AML-193 (cell line): ENCODE data around the gene CLEC3A.
"Not testable (repeated sequence)": the region's sequence is repeated elsewhere in the genome, so short reads cannot be mapped to it uniquely, and the experiment has no call there.

Source experiments
- DNase-seq, 2 experiments: peaks; one replicate each; lab custom pipeline; 2025; lab: John Stamatoyannopoulos, UW

Gene CLEC3A

GRCh38 chr16:78034530-78034929 is 12.2 kb downstream of the CLEC3A start:
- DNase-seq, result no peak

GRCh38 chr16:78035012-78035411 is 12.7 kb downstream of the CLEC3A start:
- no peak for DNase-seq

GRCh38 chr16:78040396-78040795 is 18.0 kb downstream of the CLEC3A start:
- no peak for DNase-seq

GRCh38 chr16:78045865-78046581 is 23.7 kb downstream of the CLEC3A start:
- no peak for DNase-seq

- no peak for DNase-seq
These were observed 26.0 kb downstream of the CLEC3A start for GRCh38 chr16:78048319-78048718.

- no peak for DNase-seq
These were observed 28.5 kb downstream of the CLEC3A start for GRCh38 chr16:78050734-78051400.

- no peak for DNase-seq
These were observed 35.6 kb downstream of the CLEC3A start for GRCh38 chr16:78057803-78058564.

- not testable (repeated sequence) for DNase-seq
These were observed 37.5 kb downstream of the CLEC3A start for GRCh38 chr16:78059806-78060205.

GRCh38 chr16:78060295-78060694 is 37.9 kb downstream of the CLEC3A start:
- DNase-seq, result no peak

- DNase-seq, result no peak
These were observed 38.5 kb downstream of the CLEC3A start for GRCh38 chr16:78060809-78061208.

- no peak for DNase-seq
These were observed 43.0 kb downstream of the CLEC3A start for GRCh38 chr16:78065319-78065718.

- DNase-seq, result no peak
These were observed 47.6 kb downstream of the CLEC3A start for GRCh38 chr16:78069913-78070312.

- no peak for DNase-seq
These were observed 49.9 kb downstream of the CLEC3A start for GRCh38 chr16:78072275-78072674.

GRCh38 chr16:78075800-78076199 is 53.5 kb downstream of the CLEC3A start:
- DNase-seq, result no peak

GRCh38 chr16:78081341-78081740 is 59.0 kb downstream of the CLEC3A start:
- no peak for DNase-seq
